HepG2 (cell line): Measurements from ENCODE around the gene C2. TPM values are rescaled to one million over a fixed set of nuclear protein-coding genes. Genes with fewer than 3 reads are reported as not detected.

Source experiments
- ARID5B ChIP-seq: IDR thresholded peaks from 2 replicates; pipeline ENCODE4 v1.4.0; 2020; ENCODE audit warnings: mild to moderate bottlenecking, missing genetic modification reagents
- BCL6 ChIP-seq: IDR thresholded peaks from 2 replicates; pipeline ENCODE4 v1.6.1; 2016; ENCODE audit warnings: missing genetic modification reagents, missing compliant biosample characterization
- CEBPG ChIP-seq: IDR thresholded peaks from 2 replicates; pipeline ENCODE4 v1.6.1; 2016
- EP300 ChIP-seq, 3 experiments: sonication (generic) in 1 of 3; formaldehyde crosslinking in 1 of 3; IDR thresholded peaks; 2 replicates each; pipeline versions ENCODE4 v1.5.1 to v1.6.1; 2011 to 2020; ENCODE audit warnings: low read depth in 2 of 3, low read length in 2 of 3, borderline replicate concordance in 1 of 3, improper control_type of control experiment in 1 of 3, mild to moderate bottlenecking in 1 of 3, missing genetic modification reagents in 1 of 3, moderate library complexity in 1 of 3
- GATAD2A ChIP-seq: IDR thresholded peaks from 2 replicates; pipeline ENCODE4 v1.6.1; 2016
- HMG20A ChIP-seq: IDR thresholded peaks from 2 replicates; pipeline ENCODE4 v1.6.1; 2016; ENCODE audit warnings: borderline replicate concordance
- HNRNPUL1 ChIP-seq: fragments of 200-400 bp; formaldehyde crosslinking; IDR thresholded peaks from 2 replicates; pipeline ENCODE4 v1.6.1; 2017; ENCODE audit warnings: low read depth, mild to moderate bottlenecking, low read length, moderate library complexity
- KDM3A ChIP-seq: IDR thresholded peaks from 2 replicates; pipeline ENCODE4 v1.6.1; 2018; ENCODE audit warnings: low read depth, missing compliant biosample characterization
- NR2C2 ChIP-seq: sonication (generic); formaldehyde crosslinking; IDR thresholded peaks from 2 replicates; pipeline ENCODE4 v1.4.0; 2020; ENCODE audit warnings: missing genetic modification reagents, mild to moderate bottlenecking, moderate library complexity, borderline replicate concordance
- TCF7L2 ChIP-seq: IDR thresholded peaks from 2 replicates; pipeline ENCODE4 v1.6.1; 2011; ENCODE audit warnings: mild to moderate bottlenecking, low read depth, low read length, moderate library complexity
- THAP7 ChIP-seq: sonication (generic); formaldehyde crosslinking; IDR thresholded peaks from 2 replicates; pipeline ENCODE4 v1.8.1; 2023; ENCODE audit warnings: mild to moderate bottlenecking, missing genetic modification reagents
- ZNF30 ChIP-seq: sonication (generic); formaldehyde crosslinking; IDR thresholded peaks from 2 replicates; pipeline ENCODE4 v1.5.0; 2020; ENCODE audit warnings: mild to moderate bottlenecking, missing genetic modification reagents
- ZNF430 ChIP-seq: sonication (generic); formaldehyde crosslinking; IDR thresholded peaks from 2 replicates; pipeline ENCODE4 v1.9.0; 2021; ENCODE audit warnings: mild to moderate bottlenecking, missing genetic modification reagents
- polyA plus RNA-seq, 8 experiments: library from polyadenylated mRNA; depleted of rRNA in 3 of 8; stranded (reverse) in 7 of 8; unstranded in 1 of 8; fragments of >200 nt; fragmentation: Illumina TruSeq in 4 of 8; extraction: Trizol in 4 of 8; gene quantifications; 2 replicates each; pipeline versions ENCODE4 v1.2.1 to v1.2.3, GENCODE V29; 2011 to 2016; ENCODE audit warnings: low read depth in 4 of 8, missing spikeins in 1 of 8, mixed read lengths in 1 of 8; ENCODE audit not compliant: insufficient read depth in 1 of 8
- total RNA-seq, 5 experiments: library from RNA; depleted of rRNA; stranded (reverse); fragments of >200 nt; fragmentation: Illumina TruSeq; extraction: Trizol; gene quantifications; 2 replicates each; pipeline ENCODE4 v1.2.3, GENCODE V29; 2016; ENCODE audit warnings: low read depth in 1 of 5
- TF ChIP-seq, protein P1 (sequence below): sonication (generic); formaldehyde crosslinking; IDR thresholded peaks from 2 replicates; pipeline ENCODE4 v1.9.0; 2022; ENCODE audit warnings: missing genetic modification reagents, mild to moderate bottlenecking, borderline replicate concordance
- TF ChIP-seq, protein P2 (sequence below): sonication (generic); formaldehyde crosslinking; IDR thresholded peaks from 2 replicates; pipeline ENCODE4 v1.4.0; 2020; ENCODE audit warnings: missing genetic modification reagents, borderline replicate concordance
- TF ChIP-seq, protein P3 (sequence below): sonication (generic); formaldehyde crosslinking; IDR thresholded peaks from 2 replicates; pipeline ENCODE4 v1.4.0; 2020; ENCODE audit warnings: mild to moderate bottlenecking, low read depth, missing genetic modification reagents

The C2 gene
- total and polyA plus RNA-seq, 2 of the 13 experiments (the other 11 are each of a cell fraction or from before 2014, with no cell fraction given) = 165 to 307 TPM

DNA sequence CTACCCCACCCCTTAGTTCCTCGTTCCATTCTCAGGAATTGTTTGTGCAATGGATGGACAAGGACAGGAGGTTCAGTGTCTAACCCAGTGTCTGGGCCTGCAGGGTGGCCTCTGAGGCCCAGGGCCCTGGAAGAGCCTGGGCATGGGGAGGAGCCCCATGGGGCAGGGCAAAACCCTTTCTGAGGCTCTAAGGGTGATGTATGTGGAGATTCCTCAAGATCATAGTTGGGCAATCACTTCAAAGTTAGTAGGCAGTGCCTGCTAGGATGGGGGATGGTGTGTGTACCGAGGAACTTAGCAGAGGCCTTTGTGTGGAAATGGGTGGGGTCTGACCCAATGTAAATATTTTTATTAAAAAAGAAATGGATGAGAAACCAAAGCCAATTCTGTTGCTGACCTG lies 6.7 kb upstream of the C2 start (continued):
- TF ChIP-seq ARID5B (CRISPR knock-in tag) (peak; percentile 51; the same call in 1 of the 2 replicates), TCF7L2 (no peak), ZNF430 (no peak), EP300 (IDR thresholded peaks at IDR 0.05; ENCODE audit: low read depth in 2 of 2, low read length in 2 of 2) (peak in 1 of 2 experiments; percentile 36; a peak in 1 of 4 replicates), EP300 (CRISPR knock-in tag; IDR thresholded peaks at IDR 0.05; ENCODE audit: borderline replicate concordance) (no peak), GATAD2A (CRISPR knock-in tag) (peak; percentile 72), BCL6 (CRISPR knock-in tag) (peak; percentile 68; the same call in 1 of the 2 replicates), KDM3A (CRISPR knock-in tag) (no peak), HNRNPUL1 (no peak), CEBPG (CRISPR knock-in tag) (peak; percentile 50; the same call in 1 of the 2 replicates), THAP7 (CRISPR knock-in tag) (no peak), HMG20A (CRISPR knock-in tag) (no peak), ZNF30 (no peak), NR2C2 (CRISPR knock-in tag) (no peak)
- TF ChIP-seq, protein P1, sequence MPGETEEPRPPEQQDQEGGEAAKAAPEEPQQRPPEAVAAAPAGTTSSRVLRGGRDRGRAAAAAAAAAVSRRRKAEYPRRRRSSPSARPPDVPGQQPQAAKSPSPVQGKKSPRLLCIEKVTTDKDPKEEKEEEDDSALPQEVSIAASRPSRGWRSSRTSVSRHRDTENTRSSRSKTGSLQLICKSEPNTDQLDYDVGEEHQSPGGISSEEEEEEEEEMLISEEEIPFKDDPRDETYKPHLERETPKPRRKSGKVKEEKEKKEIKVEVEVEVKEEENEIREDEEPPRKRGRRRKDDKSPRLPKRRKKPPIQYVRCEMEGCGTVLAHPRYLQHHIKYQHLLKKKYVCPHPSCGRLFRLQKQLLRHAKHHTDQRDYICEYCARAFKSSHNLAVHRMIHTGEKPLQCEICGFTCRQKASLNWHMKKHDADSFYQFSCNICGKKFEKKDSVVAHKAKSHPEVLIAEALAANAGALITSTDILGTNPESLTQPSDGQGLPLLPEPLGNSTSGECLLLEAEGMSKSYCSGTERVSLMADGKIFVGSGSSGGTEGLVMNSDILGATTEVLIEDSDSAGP (CRISPR knock-in tag) = no peak
- TF ChIP-seq, protein P2, sequence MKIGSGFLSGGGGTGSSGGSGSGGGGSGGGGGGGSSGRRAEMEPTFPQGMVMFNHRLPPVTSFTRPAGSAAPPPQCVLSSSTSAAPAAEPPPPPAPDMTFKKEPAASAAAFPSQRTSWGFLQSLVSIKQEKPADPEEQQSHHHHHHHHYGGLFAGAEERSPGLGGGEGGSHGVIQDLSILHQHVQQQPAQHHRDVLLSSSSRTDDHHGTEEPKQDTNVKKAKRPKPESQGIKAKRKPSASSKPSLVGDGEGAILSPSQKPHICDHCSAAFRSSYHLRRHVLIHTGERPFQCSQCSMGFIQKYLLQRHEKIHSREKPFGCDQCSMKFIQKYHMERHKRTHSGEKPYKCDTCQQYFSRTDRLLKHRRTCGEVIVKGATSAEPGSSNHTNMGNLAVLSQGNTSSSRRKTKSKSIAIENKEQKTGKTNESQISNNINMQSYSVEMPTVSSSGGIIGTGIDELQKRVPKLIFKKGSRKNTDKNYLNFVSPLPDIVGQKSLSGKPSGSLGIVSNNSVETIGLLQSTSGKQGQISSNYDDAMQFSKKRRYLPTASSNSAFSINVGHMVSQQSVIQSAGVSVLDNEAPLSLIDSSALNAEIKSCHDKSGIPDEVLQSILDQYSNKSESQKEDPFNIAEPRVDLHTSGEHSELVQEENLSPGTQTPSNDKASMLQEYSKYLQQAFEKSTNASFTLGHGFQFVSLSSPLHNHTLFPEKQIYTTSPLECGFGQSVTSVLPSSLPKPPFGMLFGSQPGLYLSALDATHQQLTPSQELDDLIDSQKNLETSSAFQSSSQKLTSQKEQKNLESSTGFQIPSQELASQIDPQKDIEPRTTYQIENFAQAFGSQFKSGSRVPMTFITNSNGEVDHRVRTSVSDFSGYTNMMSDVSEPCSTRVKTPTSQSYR (CRISPR knock-in tag) = peak; percentile 87
- TF ChIP-seq, protein P3, sequence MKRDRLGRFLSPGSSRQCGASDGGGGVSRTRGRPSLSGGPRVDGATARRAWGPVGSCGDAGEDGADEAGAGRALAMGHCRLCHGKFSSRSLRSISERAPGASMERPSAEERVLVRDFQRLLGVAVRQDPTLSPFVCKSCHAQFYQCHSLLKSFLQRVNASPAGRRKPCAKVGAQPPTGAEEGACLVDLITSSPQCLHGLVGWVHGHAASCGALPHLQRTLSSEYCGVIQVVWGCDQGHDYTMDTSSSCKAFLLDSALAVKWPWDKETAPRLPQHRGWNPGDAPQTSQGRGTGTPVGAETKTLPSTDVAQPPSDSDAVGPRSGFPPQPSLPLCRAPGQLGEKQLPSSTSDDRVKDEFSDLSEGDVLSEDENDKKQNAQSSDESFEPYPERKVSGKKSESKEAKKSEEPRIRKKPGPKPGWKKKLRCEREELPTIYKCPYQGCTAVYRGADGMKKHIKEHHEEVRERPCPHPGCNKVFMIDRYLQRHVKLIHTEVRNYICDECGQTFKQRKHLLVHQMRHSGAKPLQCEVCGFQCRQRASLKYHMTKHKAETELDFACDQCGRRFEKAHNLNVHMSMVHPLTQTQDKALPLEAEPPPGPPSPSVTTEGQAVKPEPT (CRISPR knock-in tag) = no peak
